ENCODE results near the gene GLRA1.

Gene GLRA1

GRCh38 chr5:151923866-151924476, 680 bp downstream of the GLRA1 start:
- Histone ChIP-seq H2BK5ac (ENCODE audit: low read depth, low read length, poor library complexity, severe bottlenecking) (no peak overlapping the region), H3K23ac (ENCODE audit: low read length in 2 of 2) (no peak overlapping the region), H3K36me3 (ENCODE audit: control insufficient read depth in 1 of 2, insufficient read depth in 2 of 2, low read depth in 1 of 2, low read length in 2 of 2) (no peaks in the 10 kb centered on the region), H3K79me1 (replicated peaks; ENCODE audit: low read length, poor library complexity, severe bottlenecking) (no peaks in the 10 kb centered on the region), H3K18ac (ENCODE audit: low read depth in 1 of 2, low read length in 2 of 2) (no peak overlapping the region), H3K9me3 (ENCODE audit: control insufficient read depth, low read length) (peaks cover 16% of the 10 kb centered on the region), H3K27me3 (ENCODE audit: control insufficient read depth in 1 of 2, insufficient read depth in 1 of 2, low read length in 2 of 2) (peaks cover 0 to 11% of the 10 kb centered on the region in 2 experiments), H2AFZ (ENCODE audit: low read depth, low read length) (no peak overlapping the region), H2BK12ac (ENCODE audit: low read length in 2 of 2) (no peak overlapping the region), H2BK15ac (ENCODE audit: low read depth, poor library complexity, severe bottlenecking) (no peak overlapping the region), H3K4me2 (ENCODE audit: low read length, poor library complexity, severe bottlenecking) (no peak overlapping the region), H3K9ac (ENCODE audit: low read length) (no peak overlapping the region), H2AK5ac (ENCODE audit: low read length, severe bottlenecking) (no peak overlapping the region), H4K91ac (ENCODE audit: low read length) (no peak overlapping the region), H3K14ac (ENCODE audit: low read length in 2 of 2) (no peak overlapping the region), H3K4ac (ENCODE audit: low read depth in 1 of 2, low read length in 2 of 2) (no peak overlapping the region), H4K8ac (ENCODE audit: low read length) (no peak overlapping the region), H2BK120ac (ENCODE audit: low read depth, low read length) (no peak overlapping the region), H3K27ac (ENCODE audit: low read length, poor library complexity, severe bottlenecking) (no peak overlapping the region), H3K4me1 (ENCODE audit: control insufficient read depth, insufficient read depth, low read depth, low read length) (no peaks in the 10 kb centered on the region), H3K4me3 (ENCODE audit: insufficient read depth in 1 of 2, low read depth in 1 of 2, low read length in 2 of 2) (no peak overlapping the region)
- WGBS, result 4% methylated on average over 5 of the region's 19 CpGs
- no peak for DNase-seq

- Histone ChIP-seq H3K79me1 (replicated peaks; ENCODE audit: low read length, poor library complexity, severe bottlenecking) (no peaks in the 10 kb centered on the region), H2BK12ac (ENCODE audit: low read length in 2 of 2) (no peak overlapping the region), H2AK5ac (ENCODE audit: low read length, severe bottlenecking) (no peak overlapping the region), H3K4me1 (ENCODE audit: control insufficient read depth, insufficient read depth, low read depth, low read length) (no peaks in the 10 kb centered on the region), H3K27ac (ENCODE audit: low read length, poor library complexity, severe bottlenecking) (no peak overlapping the region), H3K4me3 (ENCODE audit: insufficient read depth in 1 of 2, low read depth in 1 of 2, low read length in 2 of 2) (no peak overlapping the region), H3K9me3 (ENCODE audit: control insufficient read depth, low read length) (peaks cover 5% of the 10 kb centered on the region), H2BK5ac (ENCODE audit: low read depth, low read length, poor library complexity, severe bottlenecking) (no peak overlapping the region), H4K91ac (ENCODE audit: low read length) (no peak overlapping the region), H3K4me2 (ENCODE audit: low read length, poor library complexity, severe bottlenecking) (no peak overlapping the region), H2BK120ac (ENCODE audit: low read depth, low read length) (no peak overlapping the region), H3K14ac (ENCODE audit: low read length in 2 of 2) (no peak overlapping the region), H4K8ac (ENCODE audit: low read length) (no peak overlapping the region), H3K18ac (ENCODE audit: low read depth in 1 of 2, low read length in 2 of 2) (no peak overlapping the region), H2AFZ (ENCODE audit: low read depth, low read length) (no peak overlapping the region), H3K23ac (ENCODE audit: low read length in 2 of 2) (no peak overlapping the region), H3K27me3 (ENCODE audit: control insufficient read depth in 1 of 2, insufficient read depth in 1 of 2, low read length in 2 of 2) (peaks cover 5 to 17% of the 10 kb centered on the region in 2 experiments), H2BK15ac (ENCODE audit: low read depth, poor library complexity, severe bottlenecking) (no peak overlapping the region), H3K36me3 (ENCODE audit: control insufficient read depth in 1 of 2, insufficient read depth in 2 of 2, low read depth in 1 of 2, low read length in 2 of 2) (no peaks in the 10 kb centered on the region), H3K9ac (ENCODE audit: low read length) (no peak overlapping the region), H3K4ac (ENCODE audit: low read depth in 1 of 2, low read length in 2 of 2) (no peak overlapping the region)
- no peak for DNase-seq
- 72% methylated on average over 4 of the region's 4 CpGs for WGBS
Measured at GRCh38 chr5:151921916-151922315, 2.7 kb downstream of the GLRA1 start.

GRCh38 chr5:151917904-151918303, 6.7 kb downstream of the GLRA1 start:
- H3K4ac ChIP-seq (ENCODE audit: low read depth in 1 of 2, low read length in 2 of 2), result no peak overlapping the region
- no peak overlapping the region for H3K4me2 ChIP-seq (ENCODE audit: low read length, poor library complexity, severe bottlenecking)
- H3K27ac ChIP-seq (ENCODE audit: low read length, poor library complexity, severe bottlenecking), result no peak overlapping the region
- DNase-seq, result no peak
- no peak overlapping the region for H2BK120ac ChIP-seq (ENCODE audit: low read depth, low read length)
- H2BK15ac ChIP-seq (ENCODE audit: low read depth, poor library complexity, severe bottlenecking), result no peak overlapping the region
- H3K4me1 ChIP-seq (ENCODE audit: control insufficient read depth, insufficient read depth, low read depth, low read length), result no peaks in the 10 kb centered on the region
- no peak overlapping the region for H3K23ac ChIP-seq (ENCODE audit: low read length in 2 of 2)
- no peak overlapping the region for H3K9ac ChIP-seq (ENCODE audit: low read length)
- peaks cover 3% of the 10 kb centered on the region for H3K9me3 ChIP-seq (ENCODE audit: control insufficient read depth, low read length)
- H2BK12ac ChIP-seq (ENCODE audit: low read length in 2 of 2), result no peak overlapping the region
- no peak overlapping the region for H3K14ac ChIP-seq (ENCODE audit: low read length in 2 of 2)
- 90% methylated on average over 2 of the region's 2 CpGs for WGBS
- no peak overlapping the region for H2AK5ac ChIP-seq (ENCODE audit: low read length, severe bottlenecking)
- no peak overlapping the region for H3K4me3 ChIP-seq (ENCODE audit: insufficient read depth in 1 of 2, low read depth in 1 of 2, low read length in 2 of 2)
- peaks cover 6 to 8% of the 10 kb centered on the region in 2 experiments for H3K27me3 ChIP-seq (ENCODE audit: control insufficient read depth in 1 of 2, insufficient read depth in 1 of 2, low read length in 2 of 2)
- no peak overlapping the region for H3K18ac ChIP-seq (ENCODE audit: low read depth in 1 of 2, low read length in 2 of 2)
- H2AFZ ChIP-seq (ENCODE audit: low read depth, low read length), result no peak overlapping the region
- no peaks in the 10 kb centered on the region for H3K79me1 ChIP-seq (replicated peaks; ENCODE audit: low read length, poor library complexity, severe bottlenecking)
- H4K8ac ChIP-seq (ENCODE audit: low read length), result no peak overlapping the region
- H3K36me3 ChIP-seq (ENCODE audit: control insufficient read depth in 1 of 2, insufficient read depth in 2 of 2, low read depth in 1 of 2, low read length in 2 of 2), result no peaks in the 10 kb centered on the region
- H4K91ac ChIP-seq (ENCODE audit: low read length), result no peak overlapping the region
- H2BK5ac ChIP-seq (ENCODE audit: low read depth, low read length, poor library complexity, severe bottlenecking), result no peak overlapping the region

- no peak overlapping the region for H3K27ac ChIP-seq (ENCODE audit: low read length, poor library complexity, severe bottlenecking)
- no peaks in the 10 kb centered on the region for H3K9me3 ChIP-seq (ENCODE audit: control insufficient read depth, low read length)
- no peak overlapping the region for H2BK120ac ChIP-seq (ENCODE audit: low read depth, low read length)
- H3K4me2 ChIP-seq (ENCODE audit: low read length, poor library complexity, severe bottlenecking), result no peak overlapping the region
- peaks cover 9 to 11% of the 10 kb centered on the region in 2 experiments for H3K27me3 ChIP-seq (ENCODE audit: control insufficient read depth in 1 of 2, insufficient read depth in 1 of 2, low read length in 2 of 2)
- DNase-seq, result no peak
- no peaks in the 10 kb centered on the region for H3K79me1 ChIP-seq (replicated peaks; ENCODE audit: low read length, poor library complexity, severe bottlenecking)
- no peak overlapping the region for H2BK12ac ChIP-seq (ENCODE audit: low read length in 2 of 2)
- H2AFZ ChIP-seq (ENCODE audit: low read depth, low read length), result no peak overlapping the region
- H4K8ac ChIP-seq (ENCODE audit: low read length), result no peak overlapping the region
- no peak overlapping the region for H2AK5ac ChIP-seq (ENCODE audit: low read length, severe bottlenecking)
- H3K14ac ChIP-seq (ENCODE audit: low read length in 2 of 2), result no peak overlapping the region
- no peak overlapping the region for H2BK5ac ChIP-seq (ENCODE audit: low read depth, low read length, poor library complexity, severe bottlenecking)
- no peaks in the 10 kb centered on the region for H3K4me1 ChIP-seq (ENCODE audit: control insufficient read depth, insufficient read depth, low read depth, low read length)
- 98% methylated on average over 2 of the region's 2 CpGs for WGBS
- no peak overlapping the region for H3K9ac ChIP-seq (ENCODE audit: low read length)
- no peak overlapping the region for H4K91ac ChIP-seq (ENCODE audit: low read length)
- H2BK15ac ChIP-seq (ENCODE audit: low read depth, poor library complexity, severe bottlenecking), result no peak overlapping the region
- no peak overlapping the region for H3K23ac ChIP-seq (ENCODE audit: low read length in 2 of 2)
- H3K36me3 ChIP-seq (ENCODE audit: control insufficient read depth in 1 of 2, insufficient read depth in 2 of 2, low read depth in 1 of 2, low read length in 2 of 2), result no peaks in the 10 kb centered on the region
- H3K18ac ChIP-seq (ENCODE audit: low read depth in 1 of 2, low read length in 2 of 2), result no peak overlapping the region
- no peak overlapping the region for H3K4ac ChIP-seq (ENCODE audit: low read depth in 1 of 2, low read length in 2 of 2)
- H3K4me3 ChIP-seq (ENCODE audit: insufficient read depth in 1 of 2, low read depth in 1 of 2, low read length in 2 of 2), result no peak overlapping the region
Measured at GRCh38 chr5:151913425-151913824, 11.2 kb downstream of the GLRA1 start.

All from mesenchymal stem cell (in vitro differentiated cells and primary cell).